Gastrocnemius medialis (tissue), 4 donors: ENCODE results near the gene TBC1D23. TPM values are rescaled to one million over a fixed set of nuclear protein-coding genes. Genes with fewer than 3 reads are reported as not detected.

Experiments used
- ATAC-seq, 2 donors: fragments of 150-250 bp; one replicate each; pipeline ENCODE4 v1.9.1; 2016
- DNase-seq, 2 donors: peaks; one replicate each; pipeline ENCODE4 v3.0.0-alpha.2; 2019
- H3K27ac ChIP-seq, 4 donors: fragments of 200-600 bp; sonication (generic); 1 replicate in 1 of 4; 2 replicates in 3 of 4; pipeline ENCODE4 v1.5.1; 2016 to 2018; ENCODE audit warnings: mild to moderate bottlenecking in 2 of 4, moderate library complexity in 1 of 4
- H3K27me3 ChIP-seq, 3 donors: fragments of 200-600 bp; sonication (generic) in 2 of 3; 1 replicate in 1 of 3; 2 replicates in 2 of 3; pipeline versions ENCODE4 v1.5.1 to v1.6.0; 2016 to 2019; ENCODE audit warnings: mild to moderate bottlenecking in 1 of 3, moderate library complexity in 1 of 3
- H3K36me3 ChIP-seq, 2 donors: fragments of 200-600 bp; sonication (generic) in 1 of 2; one replicate each; pipeline ENCODE4 v1.5.1; 2017 to 2018
- H3K4me1 ChIP-seq, 2 donors: fragments of 200-600 bp; sonication (generic) in 1 of 2; one replicate each; pipeline ENCODE4 v1.5.1; 2016 to 2017; ENCODE audit warnings: mild to moderate bottlenecking in 2 of 2
- H3K4me3 ChIP-seq, 4 donors: fragments of 200-600 bp; sonication (generic) in 3 of 4; 1 replicate in 1 of 4; 2 replicates in 3 of 4; pipeline ENCODE4 v1.5.1; 2016 to 2019; ENCODE audit warnings: mild to moderate bottlenecking in 2 of 4
- H3K9me3 ChIP-seq, 3 donors: fragments of 200-600 bp; sonication (generic) in 2 of 3; 1 replicate in 1 of 3; 2 replicates in 2 of 3; pipeline ENCODE4 v1.5.1; 2016 to 2019
- POLR2A ChIP-seq, 2 donors: fragments of 450-650 bp; IDR thresholded peaks; one replicate each; pipeline ENCODE4 v1.6.1; 2017; ENCODE audit warnings: antibody characterized with exemption in 2 of 2, mild to moderate bottlenecking in 2 of 2, moderate library complexity in 2 of 2
- in situ Hi-C, 4 donors: fragments of 200-750 bp; cut with MboI; loops; one replicate each; pipeline versions ENCODE4 v1.15.0 to v1.8.0; 2017; ENCODE audit warnings: low sequenced_read_pairs in 4 of 4
- intact Hi-C: fragments of 100-400 bp; cut with DNase I; formaldehyde crosslinking; loops from one replicate; pipeline ENCODE4 v1.15.1; 2023; ENCODE audit warnings: low total_unique reads
- total RNA-seq, 4 donors: library from RNA; depleted of rRNA; stranded (reverse); fragments of >200 nt; gene quantifications; one replicate each; pipeline versions ENCODE4 v1.1.0 to v1.2.3, GENCODE V29; 2016
- TF ChIP-seq, protein P1 (sequence below), 5 experiments: fragments of 450-650 bp in 3 of 5; fragments of 200-600 bp in 2 of 5; sonication (generic) in 2 of 5; IDR thresholded peaks in 4 of 5; conservative IDR thresholded peaks in 1 of 5; 1 replicate in 4 of 5; 2 replicates in 1 of 5; pipeline ENCODE4 v1.5.1; 2016 to 2019; ENCODE audit warnings: antibody characterized with exemption in 5 of 5, mild to moderate bottlenecking in 3 of 5, moderate library complexity in 3 of 5

Gene TBC1D23
- total RNA-seq, 4 donors from 2014 or later = 14.2 to 56.4 (median 45.0) TPM

DNA sequence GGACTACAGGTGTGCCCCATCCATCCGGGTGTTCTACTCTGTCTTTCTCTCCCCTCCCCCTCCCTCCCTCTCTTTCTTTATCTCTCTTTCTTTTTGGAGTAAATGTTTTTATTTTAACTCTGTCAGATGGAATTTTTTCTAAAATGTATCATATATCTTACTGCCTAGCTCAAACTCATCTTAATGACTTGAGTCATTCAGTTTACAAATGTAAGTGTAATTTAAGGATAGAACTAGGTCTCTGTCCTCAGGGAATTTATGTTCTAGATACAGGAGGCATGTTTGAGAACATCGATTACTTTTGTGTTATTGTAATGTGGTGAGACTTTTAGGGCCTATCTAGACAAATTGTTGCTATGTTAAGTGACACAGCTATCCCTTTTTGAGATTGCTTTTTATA, 3.5 kb downstream of the TBC1D23 start:
- TF ChIP-seq, protein P1, sequence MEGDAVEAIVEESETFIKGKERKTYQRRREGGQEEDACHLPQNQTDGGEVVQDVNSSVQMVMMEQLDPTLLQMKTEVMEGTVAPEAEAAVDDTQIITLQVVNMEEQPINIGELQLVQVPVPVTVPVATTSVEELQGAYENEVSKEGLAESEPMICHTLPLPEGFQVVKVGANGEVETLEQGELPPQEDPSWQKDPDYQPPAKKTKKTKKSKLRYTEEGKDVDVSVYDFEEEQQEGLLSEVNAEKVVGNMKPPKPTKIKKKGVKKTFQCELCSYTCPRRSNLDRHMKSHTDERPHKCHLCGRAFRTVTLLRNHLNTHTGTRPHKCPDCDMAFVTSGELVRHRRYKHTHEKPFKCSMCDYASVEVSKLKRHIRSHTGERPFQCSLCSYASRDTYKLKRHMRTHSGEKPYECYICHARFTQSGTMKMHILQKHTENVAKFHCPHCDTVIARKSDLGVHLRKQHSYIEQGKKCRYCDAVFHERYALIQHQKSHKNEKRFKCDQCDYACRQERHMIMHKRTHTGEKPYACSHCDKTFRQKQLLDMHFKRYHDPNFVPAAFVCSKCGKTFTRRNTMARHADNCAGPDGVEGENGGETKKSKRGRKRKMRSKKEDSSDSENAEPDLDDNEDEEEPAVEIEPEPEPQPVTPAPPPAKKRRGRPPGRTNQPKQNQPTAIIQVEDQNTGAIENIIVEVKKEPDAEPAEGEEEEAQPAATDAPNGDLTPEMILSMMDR (IDR thresholded peaks at IDR 0.05 in 4 of 5, conservative IDR thresholded peaks at IDR 0.05 in 1 of 5) = no peak
- TF ChIP-seq POLR2A (IDR thresholded peaks at IDR 0.05) = no peak
- no peak for ATAC-seq
- Histone ChIP-seq H3K4me3 (peak overlapping the region in 2 of 4 donors; percentile 9 to 14), H3K27ac (peak overlapping the region; percentile 95 to 100 (median 98)), H3K4me1 (peaks cover 82 to 86% of the 10 kb centered on the region in 2 donors), H3K9me3 (no peaks in the 10 kb centered on the region), H3K36me3 (no peaks in the 10 kb centered on the region), H3K27me3 (no peaks in the 10 kb centered on the region)
- intact Hi-C loops (loop anchor here (5.0 to 10.0 kb wide), 4 partner anchors 68 to 1578 kb away; partner anchors contain the start of genes CMSS1 and NIT2), in situ Hi-C loops (no loop called here)
- no peak for DNase-seq

DNA sequence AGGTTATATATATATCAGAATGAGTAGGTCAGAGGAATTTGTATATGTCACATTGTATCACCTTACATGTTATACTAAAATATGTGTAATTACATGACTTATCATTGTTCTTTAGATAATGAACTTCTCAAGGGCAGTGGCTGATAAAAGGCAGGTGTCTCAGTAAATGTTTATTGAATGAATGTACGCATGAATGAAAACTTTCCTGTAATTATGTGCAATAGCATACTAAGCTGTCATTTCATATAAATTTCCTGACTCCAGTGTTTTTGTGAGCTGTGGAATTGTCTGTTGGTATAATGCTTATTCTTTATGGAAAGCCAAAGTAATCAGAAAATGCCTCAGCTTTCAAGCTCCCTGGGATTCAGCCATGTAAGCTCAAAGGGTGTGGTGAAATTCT, 4.2 kb downstream of the TBC1D23 start:
- TF ChIP-seq POLR2A (IDR thresholded peaks at IDR 0.05) = no peak
- TF ChIP-seq, protein P1 (IDR thresholded peaks at IDR 0.05 in 4 of 5, conservative IDR thresholded peaks at IDR 0.05 in 1 of 5) = no peak
- Histone ChIP-seq H3K36me3 (no peaks in the 10 kb centered on the region), H3K9me3 (no peaks in the 10 kb centered on the region), H3K4me1 (peaks cover 83 to 87% of the 10 kb centered on the region in 2 donors), H3K4me3 (no peak overlapping the region), H3K27me3 (no peaks in the 10 kb centered on the region), H3K27ac (peak overlapping the region; percentile 95 to 100 (median 98))
- DNase-seq = no peak
- intact Hi-C loops = loop anchor here (10.0 kb wide), 1 partner anchor 300 kb away; no protein-coding TSS in a partner anchor
- no peak for ATAC-seq
- in situ Hi-C loops = no loop called here

DNA sequence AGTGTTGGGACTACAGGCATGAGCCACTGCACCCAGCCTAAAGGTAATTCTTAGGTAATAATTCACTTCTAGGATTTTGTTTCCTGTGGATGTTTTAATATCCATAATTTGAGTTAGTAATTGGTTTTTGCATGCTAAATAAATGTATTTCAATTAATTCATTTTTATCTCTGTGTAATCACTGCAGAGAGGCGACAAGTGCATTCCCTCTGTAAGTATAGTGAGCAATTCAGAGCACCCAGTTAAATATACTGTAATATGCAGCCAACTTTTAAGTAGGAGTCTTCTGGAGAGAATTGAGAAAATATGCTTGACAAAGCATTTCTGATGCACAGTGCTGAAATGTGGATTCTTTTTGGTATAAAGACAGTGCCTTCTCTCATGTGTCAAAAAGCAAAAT, 5.7 kb downstream of the TBC1D23 start:
- no peak for ATAC-seq
- peak overlapping the region in 3 of 4 donors; percentile 95 to 100 (median 97) for H3K27ac ChIP-seq
- no peak for TF ChIP-seq POLR2A (IDR thresholded peaks at IDR 0.05)
- TF ChIP-seq, protein P1 (IDR thresholded peaks at IDR 0.05 in 4 of 5, conservative IDR thresholded peaks at IDR 0.05 in 1 of 5) = no peak
- H3K36me3 ChIP-seq = no peaks in the 10 kb centered on the region
- in situ Hi-C loops (no loop called here), intact Hi-C loops (loop anchor here (10.0 kb wide), 1 partner anchor 302 kb away; no protein-coding TSS in a partner anchor)
- peaks cover 94 to 96% of the 10 kb centered on the region in 2 donors for H3K4me1 ChIP-seq
- H3K9me3 ChIP-seq = no peaks in the 10 kb centered on the region
- no peak for DNase-seq
- H3K4me3 ChIP-seq = no peak overlapping the region
- H3K27me3 ChIP-seq = no peaks in the 10 kb centered on the region

DNA sequence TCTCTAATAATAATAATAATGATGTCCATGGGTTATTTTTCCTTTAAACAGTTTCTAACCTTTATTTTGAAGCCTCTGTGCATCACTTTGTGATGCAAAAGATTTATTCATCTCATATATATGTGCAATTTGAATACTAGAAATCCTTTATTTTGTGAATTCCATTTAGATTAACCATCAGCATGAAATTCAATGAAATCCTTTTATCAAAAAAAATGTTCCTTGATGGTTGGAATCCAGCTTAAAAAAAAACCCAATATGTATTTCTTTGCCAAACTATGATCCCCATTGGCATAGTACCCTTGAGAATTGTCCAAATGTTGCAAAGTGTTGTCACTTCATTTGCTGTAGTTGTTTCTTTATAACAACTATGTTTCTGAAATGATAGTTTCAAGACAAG, 7.4 kb downstream of the TBC1D23 start:
- ATAC-seq (no peak), DNase-seq (no peak)
- H3K36me3 ChIP-seq = no peaks in the 10 kb centered on the region
- no peak overlapping the region for H3K4me3 ChIP-seq
- no peaks in the 10 kb centered on the region for H3K9me3 ChIP-seq
- TF ChIP-seq, protein P1 (IDR thresholded peaks at IDR 0.05 in 4 of 5, conservative IDR thresholded peaks at IDR 0.05 in 1 of 5) = no peak
- TF ChIP-seq POLR2A (IDR thresholded peaks at IDR 0.05) = no peak
- H3K27ac ChIP-seq = peak overlapping the region; percentile 70 to 100 (median 96)
- peaks cover 88 to 89% of the 10 kb centered on the region in 2 donors for H3K4me1 ChIP-seq
- intact Hi-C loops = loop anchor here (10.0 kb wide), 1 partner anchor 303 kb away; no protein-coding TSS in a partner anchor
- in situ Hi-C loops = no loop called here
- H3K27me3 ChIP-seq = no peaks in the 10 kb centered on the region
